Neural cell (in vitro differentiated cells): ENCODE measurements around the gene CHD1. TPM values are rescaled to one million over a fixed set of nuclear protein-coding genes. Genes with fewer than 3 reads are reported as not detected.

Source experiments
- H2AFZ ChIP-seq: fragments of 200-600, 300-800 bp; sonication (generic), shearing (Covaris generic); 2 replicates; pipeline ENCODE4 v1.6.0; 2014; ENCODE audit warnings: low read depth, mild to moderate bottlenecking, antibody characterized with exemption, low read length, moderate library complexity
- H3F3A ChIP-seq: fragments of 200-600 bp; shearing (Covaris generic); 2 replicates; pipeline ENCODE4 v1.6.1; 2016; ENCODE audit warnings: mild to moderate bottlenecking, moderate library complexity, mixed read lengths, antibody characterized with exemption, low read length; ENCODE audit not compliant: insufficient read depth, poor library complexity, severe bottlenecking
- H3K27ac ChIP-seq: fragments of 200-600, 300-800 bp; sonication (generic), shearing (Covaris generic); 2 replicates; pipeline ENCODE4 v1.5.1; 2014; ENCODE audit warnings: mild to moderate bottlenecking, low read length, moderate library complexity
- H3K27me3 ChIP-seq: fragments of 300-800, 200-600 bp; sonication (generic), shearing (Covaris generic); 2 replicates; pipeline ENCODE4 v1.6.0; 2014; ENCODE audit warnings: mild to moderate bottlenecking, low read depth, low read length, moderate library complexity; ENCODE audit not compliant: insufficient read depth
- H3K36me3 ChIP-seq: fragments of 300-800, 200-600 bp; sonication (generic), shearing (Covaris generic); 2 replicates; pipeline ENCODE4 v1.5.1; 2014; ENCODE audit warnings: mild to moderate bottlenecking, antibody characterized with exemption, low read length, moderate library complexity; ENCODE audit not compliant: insufficient read depth
- H3K4me2 ChIP-seq: fragments of 300-800, 200-600 bp; sonication (generic), shearing (Covaris generic); 2 replicates; pipeline ENCODE4 v1.6.0; 2014; ENCODE audit warnings: mild to moderate bottlenecking, low read length
- H3K4me3 ChIP-seq: fragments of 300-800, 200-600 bp; sonication (generic), shearing (Covaris generic); 2 replicates; pipeline ENCODE4 v1.5.1; 2014; ENCODE audit warnings: mild to moderate bottlenecking, low read length, moderate library complexity
- H3K79me2 ChIP-seq: fragments of 200-600 bp; shearing (Covaris generic); replicated peaks from 2 replicates; pipeline ENCODE4 v1.6.0; 2014; ENCODE audit warnings: mild to moderate bottlenecking, low read length, moderate library complexity; ENCODE audit not compliant: insufficient read depth
- H3K9ac ChIP-seq: fragments of 300-800, 200-600 bp; sonication (generic), shearing (Covaris generic); 2 replicates; pipeline ENCODE4 v1.6.1; 2016; ENCODE audit warnings: mild to moderate bottlenecking, low read length, mixed read lengths
- H3K9me2 ChIP-seq: fragments of 200-600 bp; shearing (Covaris generic); 2 replicates; pipeline ENCODE4 v1.6.1; 2016; ENCODE audit warnings: mild to moderate bottlenecking, low read length, mixed read lengths; ENCODE audit not compliant: insufficient read depth
- H3K9me3 ChIP-seq: fragments of 200-600, 300-800 bp; sonication (generic), shearing (Covaris generic); 2 replicates; pipeline ENCODE4 v1.6.1; 2016; ENCODE audit warnings: mild to moderate bottlenecking, mixed run types, low read length, moderate library complexity, mixed read lengths
- H4K20me1 ChIP-seq: fragments of 200-600 bp; shearing (Covaris generic); 2 replicates; pipeline ENCODE4 v1.6.1; 2016; ENCODE audit warnings: mild to moderate bottlenecking, mixed run types; ENCODE audit not compliant: insufficient read depth
- CTCF ChIP-seq: fragments of 450-650 bp; IDR thresholded peaks from 2 replicates; pipeline ENCODE4 v1.5.1; 2014; ENCODE audit warnings: antibody characterized with exemption, mild to moderate bottlenecking, moderate library complexity; ENCODE audit not compliant: poor library complexity, severe bottlenecking
- EP300 ChIP-seq: fragments of 450-650 bp; conservative IDR thresholded peaks from 2 replicates; pipeline ENCODE4 v1.6.1; 2014; ENCODE audit warnings: antibody characterized with exemption, mild to moderate bottlenecking, moderate library complexity; ENCODE audit not compliant: poor library complexity, severe bottlenecking
- EZH2 ChIP-seq: fragments of 200-600, 300-800 bp; shearing (Covaris generic), sonication (generic); IDR thresholded peaks from 2 replicates; pipeline ENCODE4 v1.6.1; 2014; ENCODE audit warnings: antibody characterized with exemption, low read length, borderline replicate concordance, mild to moderate bottlenecking; ENCODE audit not compliant: insufficient read depth, poor library complexity, severe bottlenecking
- MXI1 ChIP-seq: fragments of 450-650 bp; conservative IDR thresholded peaks from 2 replicates; pipeline ENCODE4 v1.6.1; 2014; ENCODE audit warnings: antibody characterized with exemption, mild to moderate bottlenecking; ENCODE audit not compliant: poor library complexity, severe bottlenecking
- POLR2AphosphoS5 ChIP-seq: IDR thresholded peaks from 2 replicates; pipeline ENCODE4 v1.6.1; 2012
- RAD21 ChIP-seq: fragments of 450-650 bp; conservative IDR thresholded peaks from 2 replicates; pipeline ENCODE4 v1.6.1; 2014; ENCODE audit warnings: antibody characterized with exemption, mild to moderate bottlenecking, moderate library complexity
- REST ChIP-seq: IDR thresholded peaks from 2 replicates; pipeline ENCODE4 v1.6.1; 2012; ENCODE audit warnings: borderline replicate concordance
- SMC3 ChIP-seq: fragments of 450-650 bp; conservative IDR thresholded peaks from 2 replicates; pipeline ENCODE4 v1.6.1; 2014; ENCODE audit warnings: antibody characterized with exemption, mild to moderate bottlenecking, moderate library complexity; ENCODE audit not compliant: poor library complexity
- TAF1 ChIP-seq: IDR thresholded peaks from 2 replicates; pipeline ENCODE4 v1.6.1; 2012; ENCODE audit warnings: low read depth
- polyA plus RNA-seq: library from polyadenylated mRNA; depleted of rRNA; stranded (reverse); fragments of >200 nt; gene quantifications from 2 replicates; pipeline ENCODE4 v1.2.3, GENCODE V29; 2014

Gene CHD1
- polyA plus RNA-seq, 1 donor from 2014 or later: 64.5 TPM

GRCh38 chr5:98921947-98922505, 6.8 kb downstream of the CHD1 start:
- Histone ChIP-seq H3K9me3 (no peaks in the 10 kb centered on the region), H3K79me2 (peaks cover 92% of the 10 kb centered on the region), H3K9me2 (no peaks in the 10 kb centered on the region), H3K27me3 (no peaks in the 10 kb centered on the region), H2AFZ (no peak overlapping the region), H3K27ac (no peak overlapping the region), H3K9ac (no peak overlapping the region), H3K4me2 (no peak overlapping the region), H3K36me3 (no peaks in the 10 kb centered on the region), H3K4me3 (no peak overlapping the region), H3F3A (no peaks in the 10 kb centered on the region), H4K20me1 (no peaks in the 10 kb centered on the region)
- no peak for TF ChIP-seq REST
- TF ChIP-seq SMC3: no peak
- no peak for TF ChIP-seq TAF1
- no peak for TF ChIP-seq EP300
- no peak for TF ChIP-seq MXI1
- no peak for TF ChIP-seq CTCF
- no peak for TF ChIP-seq POLR2AphosphoS5
- TF ChIP-seq EZH2: no peak
- TF ChIP-seq RAD21: no peak

GRCh38 chr5:98917433-98917832, 11.4 kb downstream of the CHD1 start:
- Histone ChIP-seq H3K9me3 (no peaks in the 10 kb centered on the region), H3K4me3 (no peak overlapping the region), H2AFZ (no peak overlapping the region), H3K9me2 (no peaks in the 10 kb centered on the region), H3K36me3 (no peaks in the 10 kb centered on the region), H3K27ac (no peak overlapping the region), H3K9ac (no peak overlapping the region), H3K27me3 (no peaks in the 10 kb centered on the region), H4K20me1 (no peaks in the 10 kb centered on the region), H3F3A (no peaks in the 10 kb centered on the region), H3K4me2 (no peak overlapping the region), H3K79me2 (peaks cover 89% of the 10 kb centered on the region)
- no peak for TF ChIP-seq EP300
- TF ChIP-seq EZH2: no peak

GRCh38 chr5:98916540-98916939, 12.3 kb downstream of the CHD1 start:
- Histone ChIP-seq H3K4me2 (no peak overlapping the region), H3K27me3 (no peaks in the 10 kb centered on the region), H3K9me2 (no peaks in the 10 kb centered on the region), H3F3A (no peaks in the 10 kb centered on the region), H3K9ac (no peak overlapping the region), H4K20me1 (no peaks in the 10 kb centered on the region), H3K4me3 (no peak overlapping the region), H3K27ac (no peak overlapping the region), H3K36me3 (no peaks in the 10 kb centered on the region), H3K9me3 (no peaks in the 10 kb centered on the region), H2AFZ (no peak overlapping the region), H3K79me2 (peaks cover 87% of the 10 kb centered on the region)
- TF ChIP-seq EZH2 (no peak), RAD21 (no peak), POLR2AphosphoS5 (no peak), EP300 (no peak)
